ENCODE data around the gene CDK11A. TPM values are rescaled to one million over a fixed set of nuclear protein-coding genes. Genes with fewer than 3 reads are reported as not detected.
A peak's percentile ranks its signal among the peaks of the same experiment; 100 is the strongest.
"Not testable (repeated sequence)": the region's sequence is repeated elsewhere in the genome, so short reads cannot be mapped to it uniquely, and the experiment has no call there.

CDK11A gene
- total RNA-seq (2021; fragmentation: NEBNext Ultra II Directional; extraction: Animal tissue kit (Norgen Biotek cat#: 25700)), result 45.6 and 45.7 TPM in 2 replicates
- 15.0 and 38.8 TPM in 2 replicates for polyA plus RNA-seq (2011; rRNA removed)
- 15.5 TPM for polyA plus RNA-seq (2011; cell fraction: cytosol; rRNA removed)
- polyA plus RNA-seq (2011; cell fraction: nucleus; rRNA removed), result 150 TPM
- 40.9 to 51.5 TPM (median 46.7 TPM) in 4 replicates for polyA plus RNA-seq (2012, experiment 1 of 2)
- polyA plus RNA-seq (2012, experiment 2 of 2), result 15.0 TPM
- polyA plus RNA-seq (2013, experiment 1 of 2), result 33.1 TPM
- 28.8 TPM for polyA plus RNA-seq (2013, experiment 2 of 2)
- polyA minus RNA-seq (2011; rRNA and poly(A)+ RNA removed), result 5.0 and 9.8 TPM in 2 replicates
- polyA minus RNA-seq (2011; cell fraction: cytosol; rRNA and poly(A)+ RNA removed), result 72.5 TPM
- 26.2 TPM for polyA minus RNA-seq (2011; cell fraction: nucleus; rRNA and poly(A)+ RNA removed)
- long read RNA-seq, experiment 1, partial matches to known transcripts, result 10 of 12 reads
- long read RNA-seq, experiment 1, other reads (novel, unspliced or antisense), result 2 of 12 reads
- long read RNA-seq, experiment 2, partial matches to known transcripts, result 3 of 8 reads
- long read RNA-seq, experiment 2, other reads (novel, unspliced or antisense), result 5 of 8 reads

- not testable (repeated sequence) for H2BK20ac ChIP-seq (ENCODE audit: low read length); H3K79me2 ChIP-seq (ENCODE audit: control insufficient read depth in 1 of 2, insufficient read depth in 2 of 2, low read length in 2 of 2); H3K23me2 ChIP-seq (ENCODE audit: low read depth, low read length); H3K4ac ChIP-seq (replicated peaks; ENCODE audit: insufficient read length, low read depth, low read length); H3K18ac ChIP-seq (ENCODE audit: extremely low read depth, low read length); H2BK5ac ChIP-seq (ENCODE audit: low read depth, low read length); H3K79me1 ChIP-seq (ENCODE audit: low read depth, low read length); H3K56ac ChIP-seq (replicated peaks; ENCODE audit: insufficient read length, low read depth, low read length); FAIRE-seq; H3K4me1 ChIP-seq (replicated peaks in 1 of 4; ENCODE audit: control insufficient read depth in 3 of 4, insufficient read depth in 4 of 4, low read length in 3 of 4); H4K5ac ChIP-seq (ENCODE audit: insufficient read length, low read depth, low read length); H4K20me1 ChIP-seq (replicated peaks in 1 of 2; ENCODE audit: control insufficient read depth in 1 of 2, insufficient read depth in 2 of 2, low read length in 2 of 2); H3K9me3 ChIP-seq (ENCODE audit: insufficient read depth in 2 of 2, low read depth in 1 of 2, low read length in 1 of 2); H4K91ac ChIP-seq (replicated peaks; ENCODE audit: insufficient read length, low read length); H2AK5ac ChIP-seq (ENCODE audit: low read depth, low read length); H2BK12ac ChIP-seq (ENCODE audit: low read depth, low read length); H3K23ac ChIP-seq (ENCODE audit: insufficient read length); H2BK15ac ChIP-seq (ENCODE audit: low read length); H2AFZ ChIP-seq (ENCODE audit: low read length); H3K14ac ChIP-seq (ENCODE audit: insufficient read length); H2BK120ac ChIP-seq (replicated peaks; ENCODE audit: low read depth, low read length); H3K27me3 ChIP-seq (replicated peaks in 1 of 4; ENCODE audit: control insufficient read depth in 3 of 4, extremely low read depth in 1 of 4, insufficient read depth in 3 of 4, low read length in 3 of 4)
- Histone ChIP-seq H3K4me3 (ENCODE audit: extremely low read depth in 1 of 4, insufficient read depth in 2 of 4, low read depth in 3 of 4, low read length in 4 of 4) (peak within 1 kb of the TSS; percentile 41 to 73 (median 63)), H3K27ac (ENCODE audit: low read depth, low read length) (peak within 1 kb of the TSS; percentile 72; the same call in 1 of the 2 replicates), H3K9ac (replicated peaks in 1 of 4; ENCODE audit: extremely low read depth in 1 of 4, low read depth in 3 of 4, low read length in 3 of 4) (peak within 1 kb of the TSS; percentile 26 to 66 (median 52); a peak in 6 of 7 replicates), H3K36me3 (ENCODE audit: control insufficient read depth in 2 of 4, insufficient read depth in 4 of 4, low read length in 3 of 4) (peaks cover 0 to 14% (median 10%) of the 10 kb centered on the region in 4 experiments; a peak in 7 of 8 replicates), H4K8ac (ENCODE audit: extremely low read depth, insufficient read depth, low read length) (peak within 1 kb of the TSS; percentile 93; the same call in 1 of the 2 replicates), H3K4me2 (ENCODE audit: insufficient read depth in 1 of 2, low read depth in 2 of 2, low read length in 2 of 2) (peak within 1 kb of the TSS; percentile 33 to 66; a peak in 3 of 4 replicates)
- peak; percentile 88 to 94 for DNase-seq (ENCODE audit: low read depth in 1 of 2, low spot score in 2 of 2)
- CTCF ChIA-PET (ENCODE audit: partially characterized antibody), result interaction anchor here (1.3 kb wide), 1 partner anchor 45 kb away, joined by 3 read pairs; no protein-coding TSS in a partner anchor
- POLR2A ChIA-PET (ENCODE audit: partially characterized antibody), result interaction anchor here (0.5 to 1.3 kb wide), 3 partner anchors 47 to 325 kb away, joined by 3 to 6 read pairs (median 4); no protein-coding TSS in a partner anchor
- WGBS, 2 experiments (ENCODE audit: extremely low coverage in 1 of 2, insufficient coverage in 1 of 2, insufficient read length in 1 of 2, insufficient replicate concordance in 2 of 2, low coverage in 1 of 2, low lambda C conversion rate in 2 of 2, missing lambda C conversion rate in 1 of 2), result 3% methylated on average over 45 of the region's 78 CpGs; no CpG with 5 or more reads in 1 of the 2 experiments
- TF ChIP-seq POLR2AphosphoS5 (IDR thresholded peaks at IDR 0.05; ENCODE audit: low read depth, low read length) (peak; percentile 39; the same call in 1 of the 2 replicates), POLR2A (IDR thresholded peaks at IDR 0.05; ENCODE audit: control extremely low read depth in 1 of 2, low read depth in 2 of 2, low read length in 2 of 2) (peak in 1 of 2 experiments; percentile 27; a peak in 2 of 3 replicates), TAF1 (IDR thresholded peaks at IDR 0.05; ENCODE audit: low read depth, low read length) (peak; percentile 66; the same call in 1 of the 2 replicates), ATF3 (IDR thresholded peaks at IDR 0.05; ENCODE audit: insufficient read depth, low read depth, low read length) (peak; percentile 87), EP300 (IDR thresholded peaks at IDR 0.05; ENCODE audit: borderline replicate concordance in 1 of 2, low read depth in 2 of 2, low read length in 2 of 2) (0 out of 3 replicates have a peak, but pooled peaks of 1 of the 2 experiments have one; percentile 23), GABPA (IDR thresholded peaks at IDR 0.05; ENCODE audit: borderline replicate concordance, insufficient read depth, low read length) (peak; percentile 70; the same call in 1 of the 2 replicates), BRCA1 (IDR thresholded peaks at IDR 0.05; ENCODE audit: low read depth, low read length) (0 out of 2 replicates have a peak, but pooled peaks have one; percentile 3)
Measured at GRCh38 chr1:1724035-1724864, at the start of gene CDK11A. CDK11A (minus strand) TSS chr1:1724357; CDS start chr1:1722818, 1,539 bp downstream.
